ENCODE data around the gene DGKB. TPM values are rescaled to one million over a fixed set of nuclear protein-coding genes. Genes with fewer than 3 reads are reported as not detected.

The DGKB gene
- total RNA-seq, 2 donors from 2014 or later = 0.44 to 0.63 TPM

DNA sequence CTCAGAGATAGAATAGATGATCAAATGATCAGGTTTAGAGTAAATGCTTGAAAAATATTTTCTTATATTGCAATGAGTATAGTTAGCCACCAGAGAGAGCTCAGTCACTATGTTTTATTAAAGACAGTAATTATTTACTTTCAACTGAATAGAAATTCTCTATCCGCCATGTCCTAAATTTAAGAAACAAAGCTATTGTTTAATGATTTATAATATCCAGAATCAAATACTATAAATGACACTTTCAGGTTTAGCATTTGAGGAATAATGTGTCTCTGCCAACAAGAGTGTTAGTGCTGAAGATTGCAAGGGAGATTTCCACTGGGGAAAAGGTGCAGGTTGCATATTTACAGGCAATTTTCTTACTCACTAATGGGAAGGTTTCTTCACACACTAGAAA, 184.7 kb downstream of the DGKB start:
- no peak overlapping the region for H3K4me3 ChIP-seq
- no peak for DNase-seq (ENCODE audit: low spot score)
- no peaks in the 10 kb centered on the region for H3K36me3 ChIP-seq
- H3K27me3 ChIP-seq = no peaks in the 10 kb centered on the region
- H3K9me3 ChIP-seq = no peaks in the 10 kb centered on the region
- no peaks in the 10 kb centered on the region for H3K4me1 ChIP-seq
- TF ChIP-seq, protein P1, sequence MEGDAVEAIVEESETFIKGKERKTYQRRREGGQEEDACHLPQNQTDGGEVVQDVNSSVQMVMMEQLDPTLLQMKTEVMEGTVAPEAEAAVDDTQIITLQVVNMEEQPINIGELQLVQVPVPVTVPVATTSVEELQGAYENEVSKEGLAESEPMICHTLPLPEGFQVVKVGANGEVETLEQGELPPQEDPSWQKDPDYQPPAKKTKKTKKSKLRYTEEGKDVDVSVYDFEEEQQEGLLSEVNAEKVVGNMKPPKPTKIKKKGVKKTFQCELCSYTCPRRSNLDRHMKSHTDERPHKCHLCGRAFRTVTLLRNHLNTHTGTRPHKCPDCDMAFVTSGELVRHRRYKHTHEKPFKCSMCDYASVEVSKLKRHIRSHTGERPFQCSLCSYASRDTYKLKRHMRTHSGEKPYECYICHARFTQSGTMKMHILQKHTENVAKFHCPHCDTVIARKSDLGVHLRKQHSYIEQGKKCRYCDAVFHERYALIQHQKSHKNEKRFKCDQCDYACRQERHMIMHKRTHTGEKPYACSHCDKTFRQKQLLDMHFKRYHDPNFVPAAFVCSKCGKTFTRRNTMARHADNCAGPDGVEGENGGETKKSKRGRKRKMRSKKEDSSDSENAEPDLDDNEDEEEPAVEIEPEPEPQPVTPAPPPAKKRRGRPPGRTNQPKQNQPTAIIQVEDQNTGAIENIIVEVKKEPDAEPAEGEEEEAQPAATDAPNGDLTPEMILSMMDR (IDR thresholded peaks at IDR 0.05) = peak; percentile 45 to 72
- no peak overlapping the region for H3K27ac ChIP-seq

GRCh38 chr7:14717169-14717568, 185.4 kb downstream of the DGKB start:
- H3K4me1 ChIP-seq = no peaks in the 10 kb centered on the region
- H3K27me3 ChIP-seq = no peaks in the 10 kb centered on the region
- no peaks in the 10 kb centered on the region for H3K9me3 ChIP-seq
- H3K4me3 ChIP-seq = no peak overlapping the region
- no peak overlapping the region for H3K27ac ChIP-seq
- H3K36me3 ChIP-seq = no peaks in the 10 kb centered on the region
- no peak for DNase-seq (ENCODE audit: low spot score)
- TF ChIP-seq, protein P1 (IDR thresholded peaks at IDR 0.05) = no peak

DNA sequence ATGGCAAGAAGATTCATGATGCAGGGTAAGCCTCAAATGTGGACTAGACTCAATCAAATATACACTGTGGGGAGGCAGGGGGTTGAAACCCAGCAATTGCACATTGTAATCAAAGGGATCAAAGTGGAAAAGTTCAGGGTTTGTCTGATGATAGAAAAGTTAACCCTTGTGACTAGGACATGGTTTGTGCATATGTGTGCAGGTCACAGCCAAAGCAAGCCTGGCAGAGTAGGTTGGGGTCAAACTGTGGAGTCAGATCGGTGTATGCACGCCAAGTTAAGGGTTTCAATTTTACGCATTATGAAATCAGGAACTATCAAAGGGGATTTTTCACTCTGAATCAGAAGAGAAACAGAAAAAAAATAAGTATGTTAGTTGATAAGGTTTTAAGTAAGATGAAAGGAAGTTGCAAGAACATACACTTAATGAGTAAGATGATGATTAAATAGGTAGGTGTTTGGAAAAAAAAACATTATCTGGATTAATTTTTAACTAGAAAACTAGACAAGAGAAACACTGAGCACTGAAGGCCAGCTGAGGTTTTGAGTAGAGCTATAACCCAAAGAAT, 188.3 kb downstream of the DGKB start:
- H3K4me1 ChIP-seq = no peaks in the 10 kb centered on the region
- no peaks in the 10 kb centered on the region for H3K27me3 ChIP-seq
- H3K27ac ChIP-seq = no peak overlapping the region
- no peak for DNase-seq (ENCODE audit: low spot score)
- H3K9me3 ChIP-seq = no peaks in the 10 kb centered on the region
- TF ChIP-seq, protein P1 (IDR thresholded peaks at IDR 0.05) = no peak
- H3K36me3 ChIP-seq = no peaks in the 10 kb centered on the region
- H3K4me3 ChIP-seq = no peak overlapping the region

- no peaks in the 10 kb centered on the region for H3K36me3 ChIP-seq
- H3K27me3 ChIP-seq = no peaks in the 10 kb centered on the region
- H3K4me3 ChIP-seq = no peak overlapping the region
- H3K9me3 ChIP-seq = no peaks in the 10 kb centered on the region
- H3K4me1 ChIP-seq = no peaks in the 10 kb centered on the region
- DNase-seq (ENCODE audit: low spot score) = no peak
- TF ChIP-seq, protein P1 (IDR thresholded peaks at IDR 0.05) = no peak
- H3K27ac ChIP-seq = no peak overlapping the region
Observed at GRCh38 chr7:14698239-14698638, 204.3 kb downstream of the DGKB start.

- TF ChIP-seq, protein P1 (IDR thresholded peaks at IDR 0.05) = no peak
- H3K4me1 ChIP-seq = no peaks in the 10 kb centered on the region
- no peak for DNase-seq (ENCODE audit: low spot score)
Observed at GRCh38 chr7:14697684-14698083, 204.9 kb downstream of the DGKB start.

DNA sequence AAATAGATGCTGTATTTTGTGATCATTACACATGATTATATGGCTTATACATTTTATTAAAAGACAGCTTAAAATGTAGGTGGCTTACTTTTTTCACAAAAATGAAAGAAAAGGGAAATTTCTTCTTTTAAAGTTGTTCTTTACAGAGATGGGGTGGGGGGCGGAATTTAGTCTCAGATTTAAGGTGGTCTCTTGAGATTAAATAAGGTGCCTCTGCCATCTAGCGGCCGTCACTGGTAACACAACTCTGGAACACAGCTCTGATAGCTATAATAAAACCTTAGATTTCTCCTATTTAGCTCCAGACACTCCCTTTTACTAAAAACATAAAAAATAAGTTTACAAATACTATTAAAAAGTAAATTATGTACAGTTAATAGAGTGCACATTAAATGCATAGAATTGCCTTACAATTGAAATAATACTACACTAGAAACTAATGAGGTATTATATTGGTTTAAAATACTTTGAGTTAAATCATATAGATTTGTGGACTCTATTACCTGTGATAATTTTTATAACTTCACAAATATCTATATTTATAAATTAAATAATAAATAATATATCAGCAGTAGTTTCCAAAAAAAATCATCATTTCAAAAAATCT, 210.9 kb downstream of the DGKB start:
- peak; percentile 64 for DNase-seq (ENCODE audit: low spot score)
- no peak overlapping the region for H3K4me3 ChIP-seq
- no peaks in the 10 kb centered on the region for H3K4me1 ChIP-seq
- H3K9me3 ChIP-seq = no peaks in the 10 kb centered on the region
- TF ChIP-seq, protein P1 (IDR thresholded peaks at IDR 0.05) = peak; percentile 83 to 88
- no peaks in the 10 kb centered on the region for H3K36me3 ChIP-seq
- no peak overlapping the region for H3K27ac ChIP-seq
- no peaks in the 10 kb centered on the region for H3K27me3 ChIP-seq

More at GRCh38 chr7:14697684-14698083, 204.9 kb downstream of the DGKB start:
- no peak overlapping the region for H3K4me3 ChIP-seq
- no peak overlapping the region for H3K27ac ChIP-seq
- H3K9me3 ChIP-seq = no peaks in the 10 kb centered on the region
- no peaks in the 10 kb centered on the region for H3K36me3 ChIP-seq
- no peaks in the 10 kb centered on the region for H3K27me3 ChIP-seq
